ENCODE data around the gene QSOX2. TPM values are rescaled to one million over a fixed set of nuclear protein-coding genes. Genes with fewer than 3 reads are reported as not detected.

QSOX2 gene
- total RNA-seq, 1 experiment from 2014 or later = 34.6 TPM

GRCh38 chr9:136218673-136219072, 26.9 kb downstream of the QSOX2 start:
- H2AFZ ChIP-seq (ENCODE audit: low read depth, low read length, poor library complexity, severe bottlenecking) = no peak overlapping the region
- DNase-seq (ENCODE audit: low read depth, low spot score) (no peak), ATAC-seq (no peak)
- no peaks in the 10 kb centered on the region for H3K9me3 ChIP-seq (ENCODE audit: control insufficient read depth in 1 of 2, insufficient read depth in 1 of 2, low read depth in 1 of 2, low read length in 2 of 2)
- H3K4me2 ChIP-seq (ENCODE audit: low read length) = no peak overlapping the region
- no peaks in the 10 kb centered on the region for H3K27me3 ChIP-seq (ENCODE audit: insufficient read depth, low read length)
- intact Hi-C loops (cut with micrococcal nuclease) = no loop called here
- TF ChIP-seq ATF3 (IDR thresholded peaks at IDR 0.05) (no peak), ZFX (IDR thresholded peaks at IDR 0.05) (no peak), MAX (IDR thresholded peaks at IDR 0.05) (no peak), RAD21 (IDR thresholded peaks at IDR 0.05; ENCODE audit: low read depth) (no peak), FOSL1 (IDR thresholded peaks at IDR 0.05; ENCODE audit: low read depth) (no peak), EGR1 (IDR thresholded peaks at IDR 0.05; ENCODE audit: low read depth) (no peak), SIN3A (IDR thresholded peaks at IDR 0.05; ENCODE audit: low read depth) (no peak), JUND (IDR thresholded peaks at IDR 0.05) (no peak), SP1 (IDR thresholded peaks at IDR 0.05; ENCODE audit: low read depth) (no peak), YY1 (IDR thresholded peaks at IDR 0.05; ENCODE audit: extremely low read depth, insufficient replicate concordance, low read depth, low read length) (no peak), POLR2A (IDR thresholded peaks at IDR 0.05; ENCODE audit: borderline replicate concordance, extremely low read depth, insufficient read depth, insufficient read length) (no peak), ZNF274 (IDR thresholded peaks at IDR 0.05; ENCODE audit: low read depth, low read length) (no peak), TCF7L2 (IDR thresholded peaks at IDR 0.05; ENCODE audit: borderline replicate concordance, extremely low read depth, insufficient read depth, insufficient read length) (no peak), CBX3 (IDR thresholded peaks at IDR 0.05; ENCODE audit: low read depth) (no peak), CEBPB (IDR thresholded peaks at IDR 0.05; ENCODE audit: low read depth) (no peak), POLR2AphosphoS5 (IDR thresholded peaks at IDR 0.05; ENCODE audit: low read depth, low read length) (no peak), SRF (IDR thresholded peaks at IDR 0.05; ENCODE audit: low read depth) (no peak)
- peaks cover 10 to 43% of the 10 kb centered on the region in 2 experiments; a peak in 3 of 4 replicates for H3K36me3 ChIP-seq (ENCODE audit: control insufficient read depth in 1 of 2, insufficient read depth in 2 of 2, low read length in 2 of 2)
- no peak overlapping the region for H3K4me3 ChIP-seq (replicated peaks in 1 of 2; ENCODE audit: low read depth in 1 of 2, low read length in 2 of 2)
- H3K27ac ChIP-seq (ENCODE audit: low read depth, low read length) = no peak overlapping the region
- ChIA-PET CTCF (no interaction called here), RAD21 (ENCODE audit: low non-redundant PET in 1 of 2, low total read pairs in 2 of 2, uncharacterized antibody in 2 of 2, unreplicated experiment in 2 of 2) (no interaction called here), POLR2A (no interaction called here)
- H4K20me1 ChIP-seq (ENCODE audit: insufficient read depth) = no peaks in the 10 kb centered on the region
- peaks cover 40% of the 10 kb centered on the region for H3K79me2 ChIP-seq (ENCODE audit: insufficient read depth, low read length)
- H3K9me2 ChIP-seq (ENCODE audit: insufficient read depth) = no peaks in the 10 kb centered on the region
- H3K9ac ChIP-seq (ENCODE audit: low read length) = no peak overlapping the region
- peaks cover 11 to 19% of the 10 kb centered on the region in 2 experiments; a peak in 3 of 4 replicates for H3K4me1 ChIP-seq (ENCODE audit: control insufficient read depth in 1 of 2, insufficient read depth in 2 of 2, low read length in 2 of 2)
- BruUV-seq (replicated peaks) = no TSS peak
